ENCODE results near the gene OR2F1. TPM values are rescaled to one million over a fixed set of nuclear protein-coding genes. Genes with fewer than 3 reads are reported as not detected.

Gene OR2F1
- not detected in 2 replicates for total RNA-seq

GRCh38 chr7:143954544-143954943 is at the start of gene OR2F1:
Gene OR2F1, plus strand, starts transcription at chr7:143954844. Its CDS starts 5,127 bp downstream, at chr7:143959971.
- no peak for DNase-seq (ENCODE audit: low read depth in 2 of 2)

GRCh38 chr7:143905509-143905908 is 49.1 kb upstream of the OR2F1 start:
- DNase-seq (ENCODE audit: low read depth in 2 of 2): no peak

GRCh38 chr7:143906151-143906550 is 48.5 kb upstream of the OR2F1 start:
- DNase-seq (ENCODE audit: low read depth in 2 of 2): no peak

- DNase-seq (ENCODE audit: low read depth in 2 of 2): no peak
Measured at GRCh38 chr7:143906895-143907294, 47.7 kb upstream of the OR2F1 start.

GRCh38 chr7:143908120-143908519 is 46.5 kb upstream of the OR2F1 start:
- no peak for DNase-seq (ENCODE audit: low read depth in 2 of 2)

- no peak for DNase-seq (ENCODE audit: low read depth in 2 of 2)
Measured at GRCh38 chr7:143909863-143910262, 44.8 kb upstream of the OR2F1 start.

GRCh38 chr7:143910473-143911248 is 44.0 kb upstream of the OR2F1 start:
- DNase-seq (ENCODE audit: low read depth in 2 of 2): no peak

GRCh38 chr7:143913945-143914615 is 40.6 kb upstream of the OR2F1 start:
- no peak for DNase-seq (ENCODE audit: low read depth in 2 of 2)

GRCh38 chr7:143914938-143915652 is 39.5 kb upstream of the OR2F1 start:
- DNase-seq (ENCODE audit: low read depth in 2 of 2): no peak

GRCh38 chr7:143924851-143925250 is 29.8 kb upstream of the OR2F1 start:
- no peak for DNase-seq (ENCODE audit: low read depth in 2 of 2)

- no peak for DNase-seq (ENCODE audit: low read depth in 2 of 2)
Measured at GRCh38 chr7:143929224-143929920, 25.3 kb upstream of the OR2F1 start.

- no peak for DNase-seq (ENCODE audit: low read depth in 2 of 2)
Measured at GRCh38 chr7:143931739-143932138, 22.9 kb upstream of the OR2F1 start.

GRCh38 chr7:143934526-143935325 is 19.9 kb upstream of the OR2F1 start, which contains the start of gene OR2F2:
Gene OR2F2, plus strand, starts transcription at chr7:143935233. Its CDS starts 0 bp downstream, at chr7:143935233.
- no peak for DNase-seq (ENCODE audit: low read depth in 2 of 2)

GRCh38 chr7:143936087-143937009 is 18.3 kb upstream of the OR2F1 start:
- DNase-seq (ENCODE audit: low read depth in 2 of 2): peak in 1 of 2 donors; percentile 1

- no peak for DNase-seq (ENCODE audit: low read depth in 2 of 2)
Measured at GRCh38 chr7:143938379-143939243, 16.0 kb upstream of the OR2F1 start.

GRCh38 chr7:143945423-143945822 is 9.2 kb upstream of the OR2F1 start:
- DNase-seq (ENCODE audit: low read depth in 2 of 2): no peak

- DNase-seq (ENCODE audit: low read depth in 2 of 2): no peak
Measured at GRCh38 chr7:143947111-143947510, 7.5 kb upstream of the OR2F1 start.

GRCh38 chr7:143948733-143949132 is 5.9 kb upstream of the OR2F1 start:
- DNase-seq (ENCODE audit: low read depth in 2 of 2): no peak

- no peak for DNase-seq (ENCODE audit: low read depth in 2 of 2)
Measured at GRCh38 chr7:143953421-143953820, 1.2 kb upstream of the OR2F1 start.
